Amygdala (tissue), 56 donors: Measurements from ENCODE around the gene SLC25A39.
A peak's percentile ranks its signal among the peaks of the same experiment; 100 is the strongest.
"Not testable (repeated sequence)": the region's sequence is repeated elsewhere in the genome, so short reads cannot be mapped to it uniquely, and the experiment has no call there.

ENCODE experiments used
- DNase-seq, 56 donors: peaks; one replicate each; lab custom pipeline; 2025; lab: John Stamatoyannopoulos, UW

Gene SLC25A39

GRCh38 chr17:44354582-44355561 is 30.2 kb upstream of the SLC25A39 start:
- DNase-seq, result no peak

GRCh38 chr17:44353672-44354331 is 29.2 kb upstream of the SLC25A39 start:
- peak in 8 of 56 donors; percentile 16 to 51 (median 27) for DNase-seq

- no peak for DNase-seq
Measured at GRCh38 chr17:44352828-44353671, 28.4 kb upstream of the SLC25A39 start.

GRCh38 chr17:44351961-44352827 is 27.6 kb upstream of the SLC25A39 start:
- DNase-seq, result no peak

- no peak for DNase-seq
Measured at GRCh38 chr17:44351464-44351863, 26.8 kb upstream of the SLC25A39 start.

- peak in 41 of 56 donors; percentile 9 to 80 (median 46) for DNase-seq
Measured at GRCh38 chr17:44350733-44351226, 26.2 kb upstream of the SLC25A39 start.

- DNase-seq, result no peak
Measured at GRCh38 chr17:44349553-44350070, 25.0 kb upstream of the SLC25A39 start.

GRCh38 chr17:44348988-44349364 is 24.4 kb upstream of the SLC25A39 start:
- DNase-seq, result no peak

GRCh38 chr17:44348234-44348987 is 23.8 kb upstream of the SLC25A39 start:
- peak in 21 of 56 donors; percentile 11 to 60 (median 31) for DNase-seq

GRCh38 chr17:44347206-44348055 is 22.8 kb upstream of the SLC25A39 start:
- DNase-seq, result not testable (repeated sequence)

GRCh38 chr17:44346064-44346844 is 21.6 kb upstream of the SLC25A39 start:
- no peak for DNase-seq

GRCh38 chr17:44345454-44346026 is 20.9 kb upstream of the SLC25A39 start:
- peak in 46 of 56 donors; percentile 21 to 72 (median 50) for DNase-seq

- peak; percentile 26 to 99 (median 95) for DNase-seq
Measured at GRCh38 chr17:44344939-44345453, 20.4 kb upstream of the SLC25A39 start, which contains the start of gene GRN. Gene GRN, plus strand, starts transcription at chr17:44345302. Its CDS starts 3,863 bp downstream, at chr17:44349165.

- no peak for DNase-seq
Measured at GRCh38 chr17:44343510-44344209, 19.0 kb upstream of the SLC25A39 start.

- not testable (repeated sequence) for DNase-seq
Measured at GRCh38 chr17:44340553-44340952, 15.9 kb upstream of the SLC25A39 start.
